ENCODE measurements around the gene LINC01488.

DNA sequence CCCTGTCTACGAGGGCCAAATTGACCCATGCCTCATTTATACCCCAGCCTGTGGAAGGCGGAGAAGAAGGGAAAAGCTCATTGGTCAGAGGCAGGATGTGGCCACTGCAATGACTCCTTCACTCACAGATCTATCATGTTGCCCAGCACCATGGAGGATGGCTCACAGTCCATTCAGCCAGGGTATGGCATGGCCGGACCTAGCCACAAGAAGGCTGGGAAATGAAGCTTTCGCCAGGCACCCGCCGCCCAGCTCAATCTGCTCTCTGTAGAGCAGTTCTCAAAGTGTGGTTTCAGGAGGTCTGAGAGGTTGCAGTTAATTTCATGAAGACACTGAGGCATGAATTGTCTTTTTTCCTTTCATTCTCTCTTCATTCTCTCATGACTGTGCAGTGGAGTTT lies 40.6 kb upstream of the LINC01488 start:
- no peak for TF ChIP-seq CTCF (IDR thresholded peaks at IDR 0.05)
- no peak for TF ChIP-seq TEAD4 (IDR thresholded peaks at IDR 0.05; ENCODE audit: borderline replicate concordance, insufficient read depth)
- no peak for TF ChIP-seq POLR2AphosphoS5 (IDR thresholded peaks at IDR 0.05; ENCODE audit: low read depth, low read length)
- TF ChIP-seq EP300 (IDR thresholded peaks at IDR 0.05; ENCODE audit: borderline replicate concordance in 1 of 2, low read depth in 1 of 2, low read length in 1 of 2) = no peak
- no peak for TF ChIP-seq SMC3 (IDR thresholded peaks at IDR 0.05; ENCODE audit: low read depth, low read length)
- TF ChIP-seq, protein P1, sequence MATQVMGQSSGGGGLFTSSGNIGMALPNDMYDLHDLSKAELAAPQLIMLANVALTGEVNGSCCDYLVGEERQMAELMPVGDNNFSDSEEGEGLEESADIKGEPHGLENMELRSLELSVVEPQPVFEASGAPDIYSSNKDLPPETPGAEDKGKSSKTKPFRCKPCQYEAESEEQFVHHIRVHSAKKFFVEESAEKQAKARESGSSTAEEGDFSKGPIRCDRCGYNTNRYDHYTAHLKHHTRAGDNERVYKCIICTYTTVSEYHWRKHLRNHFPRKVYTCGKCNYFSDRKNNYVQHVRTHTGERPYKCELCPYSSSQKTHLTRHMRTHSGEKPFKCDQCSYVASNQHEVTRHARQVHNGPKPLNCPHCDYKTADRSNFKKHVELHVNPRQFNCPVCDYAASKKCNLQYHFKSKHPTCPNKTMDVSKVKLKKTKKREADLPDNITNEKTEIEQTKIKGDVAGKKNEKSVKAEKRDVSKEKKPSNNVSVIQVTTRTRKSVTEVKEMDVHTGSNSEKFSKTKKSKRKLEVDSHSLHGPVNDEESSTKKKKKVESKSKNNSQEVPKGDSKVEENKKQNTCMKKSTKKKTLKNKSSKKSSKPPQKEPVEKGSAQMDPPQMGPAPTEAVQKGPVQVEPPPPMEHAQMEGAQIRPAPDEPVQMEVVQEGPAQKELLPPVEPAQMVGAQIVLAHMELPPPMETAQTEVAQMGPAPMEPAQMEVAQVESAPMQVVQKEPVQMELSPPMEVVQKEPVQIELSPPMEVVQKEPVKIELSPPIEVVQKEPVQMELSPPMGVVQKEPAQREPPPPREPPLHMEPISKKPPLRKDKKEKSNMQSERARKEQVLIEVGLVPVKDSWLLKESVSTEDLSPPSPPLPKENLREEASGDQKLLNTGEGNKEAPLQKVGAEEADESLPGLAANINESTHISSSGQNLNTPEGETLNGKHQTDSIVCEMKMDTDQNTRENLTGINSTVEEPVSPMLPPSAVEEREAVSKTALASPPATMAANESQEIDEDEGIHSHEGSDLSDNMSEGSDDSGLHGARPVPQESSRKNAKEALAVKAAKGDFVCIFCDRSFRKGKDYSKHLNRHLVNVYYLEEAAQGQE (IDR thresholded peaks at IDR 0.05; ENCODE audit: low read depth, low read length) = no peak
- TF ChIP-seq TAF1 (IDR thresholded peaks at IDR 0.05; ENCODE audit: borderline replicate concordance, low read depth, low read length) = no peak
- TF ChIP-seq EZH2phosphoT487 (IDR thresholded peaks at IDR 0.05; ENCODE audit: borderline replicate concordance, low read depth) = no peak
